SK-N-DZ (cell line): ENCODE measurements around the gene APH1A.
"Not testable (repeated sequence)": the region's sequence is repeated elsewhere in the genome, so short reads cannot be mapped to it uniquely, and the experiment has no call there.

Source experiments
- DNase-seq: peaks from one replicate; pipeline ENCODE4 v3.0.0-alpha.2; 2015; ENCODE audit warnings: low spot score
- small RNA-seq, 2 experiments: library from RNA; depleted of rRNA; stranded (forward); fragments of <200 nt; gene quantifications; one replicate each; pipeline ENCODE3, GENCODE V24; 2014

APH1A gene

GRCh38 chr1:150233359-150234308, 35.2 kb downstream of the APH1A start:
- no peak for DNase-seq

GRCh38 chr1:150232921-150233320, 35.9 kb downstream of the APH1A start:
- DNase-seq = not testable (repeated sequence)

- DNase-seq = not testable (repeated sequence)
These were observed 40.6 kb downstream of the APH1A start for GRCh38 chr1:150228246-150228645.

GRCh38 chr1:150227228-150227627, 41.6 kb downstream of the APH1A start:
- no peak for DNase-seq

GRCh38 chr1:150226486-150226885, 42.3 kb downstream of the APH1A start:
- no peak for DNase-seq

- no peak for DNase-seq
These were observed 43.3 kb downstream of the APH1A start for GRCh38 chr1:150225546-150225945.

GRCh38 chr1:150224983-150225382, 43.8 kb downstream of the APH1A start:
- DNase-seq = no peak

GRCh38 chr1:150221552-150221951, 47.3 kb downstream of the APH1A start:
- no peak for DNase-seq

- not testable (repeated sequence) for DNase-seq
These were observed 53.0 kb downstream of the APH1A start for GRCh38 chr1:150215855-150216254.

Small RNAs within 50 kb of the gene (small RNA-seq; reads per million reads assigned to genes)
- gene RNU2-17P = 2.5 to 6.3 reads per million in 2 experiments
